ENCODE results near the gene TAS2R41. TPM values are rescaled to one million over a fixed set of nuclear protein-coding genes. Genes with fewer than 3 reads are reported as not detected.
A peak's percentile ranks its signal among the peaks of the same experiment; 100 is the strongest.

Gene TAS2R41
- total RNA-seq, 4 donors from 2014 or later, result 0.78 TPM; not detected in 3

GRCh38 chr7:143487566-143487965, 9.9 kb downstream of the TAS2R41 start:
- no peak overlapping the region for H3K4me3 ChIP-seq (ENCODE audit: low read depth, poor library complexity, severe bottlenecking)
- intact Hi-C loops (cut with DNase I; ENCODE audit: low total_unique reads), result no loop called here
- WGBS, 2 donors, result 33 to 38% methylated on average over 5 of the region's 5 CpGs
- peak; percentile 91 to 97 for DNase-seq (ENCODE audit: low spot score in 2 of 2)
- TF ChIP-seq, protein P1, sequence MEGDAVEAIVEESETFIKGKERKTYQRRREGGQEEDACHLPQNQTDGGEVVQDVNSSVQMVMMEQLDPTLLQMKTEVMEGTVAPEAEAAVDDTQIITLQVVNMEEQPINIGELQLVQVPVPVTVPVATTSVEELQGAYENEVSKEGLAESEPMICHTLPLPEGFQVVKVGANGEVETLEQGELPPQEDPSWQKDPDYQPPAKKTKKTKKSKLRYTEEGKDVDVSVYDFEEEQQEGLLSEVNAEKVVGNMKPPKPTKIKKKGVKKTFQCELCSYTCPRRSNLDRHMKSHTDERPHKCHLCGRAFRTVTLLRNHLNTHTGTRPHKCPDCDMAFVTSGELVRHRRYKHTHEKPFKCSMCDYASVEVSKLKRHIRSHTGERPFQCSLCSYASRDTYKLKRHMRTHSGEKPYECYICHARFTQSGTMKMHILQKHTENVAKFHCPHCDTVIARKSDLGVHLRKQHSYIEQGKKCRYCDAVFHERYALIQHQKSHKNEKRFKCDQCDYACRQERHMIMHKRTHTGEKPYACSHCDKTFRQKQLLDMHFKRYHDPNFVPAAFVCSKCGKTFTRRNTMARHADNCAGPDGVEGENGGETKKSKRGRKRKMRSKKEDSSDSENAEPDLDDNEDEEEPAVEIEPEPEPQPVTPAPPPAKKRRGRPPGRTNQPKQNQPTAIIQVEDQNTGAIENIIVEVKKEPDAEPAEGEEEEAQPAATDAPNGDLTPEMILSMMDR (IDR thresholded peaks at IDR 0.05), result no peak
- TF ChIP-seq POLR2A (IDR thresholded peaks at IDR 0.05), result no peak

GRCh38 chr7:143490717-143491306, 13.1 kb downstream of the TAS2R41 start:
- TF ChIP-seq, protein P1 (IDR thresholded peaks at IDR 0.05), result no peak
- no peak for TF ChIP-seq POLR2A (IDR thresholded peaks at IDR 0.05)
- H3K4me3 ChIP-seq (ENCODE audit: low read depth, poor library complexity, severe bottlenecking), result no peak overlapping the region
- intact Hi-C loops (cut with DNase I; ENCODE audit: low total_unique reads), result no loop called here
- WGBS, 2 donors, result 89 to 100% methylated on average over 1 of the region's 1 CpG
- no peak for DNase-seq (ENCODE audit: low spot score in 2 of 2)

GRCh38 chr7:143492043-143492471, 14.4 kb downstream of the TAS2R41 start:
- TF ChIP-seq, protein P1 (IDR thresholded peaks at IDR 0.05), result no peak
- TF ChIP-seq POLR2A (IDR thresholded peaks at IDR 0.05), result no peak
- WGBS, 2 donors, result 60 to 61% methylated on average over 2 of the region's 2 CpGs
- no peak overlapping the region for H3K4me3 ChIP-seq (ENCODE audit: low read depth, poor library complexity, severe bottlenecking)
- DNase-seq (ENCODE audit: low spot score in 2 of 2), result no peak
- intact Hi-C loops (cut with DNase I; ENCODE audit: low total_unique reads), result no loop called here

DNA sequence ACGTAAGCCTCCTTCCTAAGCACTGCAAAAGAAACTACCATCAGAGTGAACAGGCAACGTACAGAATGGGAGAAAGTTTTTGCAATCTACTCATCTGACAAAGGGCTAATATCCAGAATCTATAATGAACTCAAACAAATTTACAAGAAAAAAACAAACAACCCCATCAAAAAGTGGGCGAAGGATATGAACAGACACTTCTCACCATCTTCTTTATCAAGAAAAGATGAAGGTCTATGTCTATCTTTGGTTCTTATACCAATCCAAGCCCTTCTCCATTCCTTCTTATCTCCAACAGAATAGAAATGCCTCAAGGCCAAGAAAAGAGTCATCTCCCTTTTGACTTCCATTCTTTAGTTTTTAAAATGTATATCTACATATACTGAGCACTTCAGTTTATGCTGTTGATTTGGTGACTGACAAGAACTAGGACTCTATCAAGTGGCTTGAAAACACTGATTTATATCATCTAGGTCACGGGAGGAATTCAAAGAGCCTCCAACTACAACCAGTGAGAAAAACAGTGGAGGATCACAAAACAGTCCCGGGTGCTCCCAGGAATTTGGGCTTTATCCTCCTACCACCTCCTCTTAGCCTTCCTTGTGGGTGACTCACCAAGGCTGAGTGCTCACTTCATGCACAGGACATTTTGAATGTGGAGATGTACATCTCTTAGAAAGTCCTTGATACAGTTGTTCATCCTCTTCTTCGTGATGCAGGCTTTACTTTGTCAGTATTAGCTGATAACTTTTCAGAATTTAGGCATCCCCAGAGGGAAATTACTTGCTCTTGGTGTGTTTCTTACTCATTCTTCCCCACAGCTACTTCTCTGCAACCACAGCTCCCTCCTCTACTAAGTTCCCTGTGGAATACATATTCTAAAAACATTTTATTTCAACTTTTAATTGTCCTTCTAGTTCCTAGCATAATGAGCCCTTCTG, 15.4 kb downstream of the TAS2R41 start:
- no peak for DNase-seq (ENCODE audit: low spot score in 2 of 2)
- H3K4me3 ChIP-seq (ENCODE audit: low read depth, poor library complexity, severe bottlenecking), result no peak overlapping the region
- intact Hi-C loops (cut with DNase I; ENCODE audit: low total_unique reads), result no loop called here
- no peak for TF ChIP-seq POLR2A (IDR thresholded peaks at IDR 0.05)
- TF ChIP-seq, protein P1 (IDR thresholded peaks at IDR 0.05), result no peak
- WGBS, 2 donors, result 69 to 73% methylated on average over 6 of the region's 6 CpGs

DNA sequence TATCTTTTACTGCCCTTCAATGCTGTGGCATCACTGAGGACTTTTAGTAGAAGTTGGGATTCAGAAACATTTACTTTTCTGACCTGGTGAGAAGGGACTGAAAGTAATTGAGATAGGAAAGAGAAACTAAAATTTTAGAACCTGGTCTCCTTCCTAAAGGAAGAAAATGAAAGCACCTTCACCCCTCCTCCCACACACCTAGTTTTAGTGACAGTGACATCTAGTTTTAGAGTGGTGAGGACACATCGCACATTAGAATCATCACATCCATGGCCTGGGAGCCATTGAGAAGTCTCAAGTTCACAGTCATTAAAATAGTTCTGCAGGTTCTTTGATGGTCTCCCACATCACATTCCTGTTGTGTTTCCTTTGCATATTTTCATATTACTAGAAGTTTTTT, 16.1 kb downstream of the TAS2R41 start:
- no peak for TF ChIP-seq POLR2A (IDR thresholded peaks at IDR 0.05)
- TF ChIP-seq, protein P1 (IDR thresholded peaks at IDR 0.05), result no peak
- intact Hi-C loops (cut with DNase I; ENCODE audit: low total_unique reads), result no loop called here
- no peak for DNase-seq (ENCODE audit: low spot score in 2 of 2)
- WGBS, 2 donors, result 88 to 93% methylated on average over 1 of the region's 1 CpG
- H3K4me3 ChIP-seq (ENCODE audit: low read depth, poor library complexity, severe bottlenecking), result no peak overlapping the region

All from lower leg skin (tissue), 4 donors.